OCI-LY7 (cell line): ENCODE measurements around the gene SIDT1. TPM values are rescaled to one million over a fixed set of nuclear protein-coding genes. Genes with fewer than 3 reads are reported as not detected.

ENCODE experiments used
- BruUV-seq: library from RNA; stranded (reverse); fragments of 400-500 nt; replicated peaks from 2 replicates; lab custom pipeline; 2021; lab: Mats Ljungman, UMichigan
- CTCF ChIA-PET: fragments of 300-600 bp; sonication (Branson Sonifier 250); formaldehyde crosslinking; loops from one replicate; lab custom pipeline; 2022; ENCODE audit warnings: antibody characterized with exemption; ENCODE audit not compliant: unreplicated experiment; lab: Charles Lee
- POLR2A ChIA-PET: fragments of 300-600 bp; sonication (Branson Sonifier 250); formaldehyde crosslinking; loops from one replicate; lab custom pipeline; 2022; ENCODE audit warnings: antibody characterized with exemption; lab: Charles Lee
- DNase-seq: peaks from one replicate; pipeline ENCODE4 v3.0.0-alpha.2; 2015; ENCODE audit warnings: low spot score
- H2AFZ ChIP-seq: fragments of 200-600 bp; sonication (generic), shearing (Covaris generic); 2 replicates; pipeline ENCODE4 v1.6.1; 2014; ENCODE audit warnings: mild to moderate bottlenecking, antibody characterized with exemption, low read length, moderate library complexity
- H3K27ac ChIP-seq: fragments of 200-600 bp; sonication (generic); 2 replicates; pipeline ENCODE4 v1.5.1; 2014; ENCODE audit warnings: mixed run types, low read depth, mild to moderate bottlenecking, moderate library complexity, low read length, inconsistent platforms; ENCODE audit not compliant: poor library complexity, severe bottlenecking
- H3K36me3 ChIP-seq: fragments of 200-600 bp; sonication (generic); 2 replicates; pipeline ENCODE4 v1.6.1; 2014; ENCODE audit warnings: mild to moderate bottlenecking, antibody characterized with exemption, low read length, moderate library complexity, mixed read lengths; ENCODE audit not compliant: insufficient read depth
- H3K4me1 ChIP-seq: fragments of 200-600 bp; sonication (generic); 2 replicates; pipeline ENCODE4 v1.5.1; 2014; ENCODE audit warnings: mild to moderate bottlenecking, low read length; ENCODE audit not compliant: insufficient read depth, poor library complexity, severe bottlenecking
- H3K4me2 ChIP-seq: fragments of 200-600 bp; sonication (generic); 2 replicates; pipeline ENCODE4 v1.6.1; 2014; ENCODE audit warnings: mild to moderate bottlenecking, low read length
- H3K4me3 ChIP-seq: fragments of 200-600 bp; sonication (generic); 2 replicates; pipeline ENCODE4 v1.5.1; 2014; ENCODE audit warnings: mild to moderate bottlenecking, low read depth, low read length; ENCODE audit not compliant: poor library complexity, severe bottlenecking
- H3K79me2 ChIP-seq: fragments of 200-600 bp; sonication (generic); 2 replicates; pipeline ENCODE4 v1.6.1; 2016; ENCODE audit warnings: low read depth, mild to moderate bottlenecking, low read length, moderate library complexity, mixed read lengths; ENCODE audit not compliant: insufficient read depth
- H3K9me2 ChIP-seq: fragments of 200-600 bp; sonication (generic); 2 replicates; pipeline ENCODE4 v1.6.1; 2016; ENCODE audit warnings: mild to moderate bottlenecking, low read length, mixed read lengths; ENCODE audit not compliant: insufficient read depth
- H3K9me3 ChIP-seq: fragments of 200-600 bp; sonication (generic); 2 replicates; pipeline ENCODE4 v1.6.1; 2014; ENCODE audit warnings: mild to moderate bottlenecking, mixed run types, low read length, mixed read lengths
- H4K20me1 ChIP-seq: fragments of 200-600 bp; sonication (generic); 2 replicates; pipeline ENCODE4 v1.6.1; 2014; ENCODE audit warnings: mild to moderate bottlenecking, antibody characterized with exemption, low read length, moderate library complexity, mixed read lengths; ENCODE audit not compliant: insufficient read depth
- EZH2phosphoT487 ChIP-seq: fragments of 200-600 bp; sonication (generic); IDR thresholded peaks from 2 replicates; pipeline ENCODE4 v1.6.1; 2018; ENCODE audit warnings: low read depth, borderline replicate concordance, mild to moderate bottlenecking, mixed run types, antibody characterized with exemption, low read length, moderate library complexity, mixed read lengths
- intact Hi-C: fragments of 100-400 bp; cut with micrococcal nuclease; formaldehyde crosslinking; loops from one replicate; pipeline ENCODE4 v1.10.0; 2022; ENCODE audit not compliant: unreplicated experiment
- total RNA-seq, 2 experiments: library from RNA; depleted of rRNA in 1 of 2; stranded (reverse); fragments of >200 nt in 1 of 2; shearing (Covaris generic) in 1 of 2; gene quantifications; 2 replicates each; pipeline ENCODE4 v1.2.3, GENCODE V29; 2014 to 2022
- TF ChIP-seq, protein P1 (sequence below): fragments of 200-600 bp; sonication (generic); conservative IDR thresholded peaks from 2 replicates; pipeline ENCODE4 v1.5.1; 2014; ENCODE audit warnings: mild to moderate bottlenecking, antibody characterized with exemption, low read length, moderate library complexity, mixed read lengths

Gene SIDT1
- total RNA-seq, 2 experiments from 2014 or later = 7.3 to 10.3 TPM

DNA sequence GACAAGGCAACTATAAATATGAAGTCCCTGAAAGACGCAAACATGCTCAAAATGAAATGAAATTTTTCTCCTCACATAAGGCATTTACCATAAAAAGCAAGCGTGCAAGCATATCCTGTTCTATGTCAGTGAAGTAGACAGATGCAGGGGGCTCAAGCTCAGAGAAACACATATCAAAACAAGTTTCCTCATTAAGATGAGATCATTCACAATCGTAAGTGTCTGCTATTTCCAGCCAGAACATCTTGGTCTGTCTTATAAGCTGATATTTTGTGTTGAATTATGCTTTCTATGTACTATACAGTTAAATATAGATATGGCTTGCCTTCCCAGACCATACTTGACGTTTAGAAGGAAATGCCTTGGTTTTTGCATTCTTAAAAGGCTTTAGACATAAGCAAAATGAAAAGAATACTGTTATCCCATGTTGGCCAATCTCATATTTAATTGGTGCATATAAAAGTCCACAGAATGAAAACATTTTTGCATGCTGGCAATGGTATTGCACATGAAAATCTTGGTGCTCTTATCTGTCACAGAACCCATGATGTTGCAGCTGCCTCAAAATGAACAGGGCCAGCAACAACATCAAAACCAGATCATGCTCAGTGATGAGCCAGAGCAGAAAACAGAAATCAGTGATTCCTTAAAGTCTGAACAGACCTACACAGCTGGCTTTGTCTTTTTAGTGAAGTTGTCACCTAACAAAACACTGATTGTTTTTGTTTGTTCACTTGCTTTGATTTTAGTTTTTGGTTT lies 65.4 kb downstream of the SIDT1 start:
- Histone ChIP-seq H4K20me1 (no peaks in the 10 kb centered on the region), H3K4me3 (no peak overlapping the region), H3K9me2 (no peaks in the 10 kb centered on the region), H2AFZ (no peak overlapping the region), H3K4me2 (no peak overlapping the region), H3K79me2 (no peaks in the 10 kb centered on the region), H3K36me3 (no peaks in the 10 kb centered on the region), H3K27ac (no peak overlapping the region), H3K4me1 (no peaks in the 10 kb centered on the region), H3K9me3 (no peaks in the 10 kb centered on the region)
- TF ChIP-seq, protein P1, sequence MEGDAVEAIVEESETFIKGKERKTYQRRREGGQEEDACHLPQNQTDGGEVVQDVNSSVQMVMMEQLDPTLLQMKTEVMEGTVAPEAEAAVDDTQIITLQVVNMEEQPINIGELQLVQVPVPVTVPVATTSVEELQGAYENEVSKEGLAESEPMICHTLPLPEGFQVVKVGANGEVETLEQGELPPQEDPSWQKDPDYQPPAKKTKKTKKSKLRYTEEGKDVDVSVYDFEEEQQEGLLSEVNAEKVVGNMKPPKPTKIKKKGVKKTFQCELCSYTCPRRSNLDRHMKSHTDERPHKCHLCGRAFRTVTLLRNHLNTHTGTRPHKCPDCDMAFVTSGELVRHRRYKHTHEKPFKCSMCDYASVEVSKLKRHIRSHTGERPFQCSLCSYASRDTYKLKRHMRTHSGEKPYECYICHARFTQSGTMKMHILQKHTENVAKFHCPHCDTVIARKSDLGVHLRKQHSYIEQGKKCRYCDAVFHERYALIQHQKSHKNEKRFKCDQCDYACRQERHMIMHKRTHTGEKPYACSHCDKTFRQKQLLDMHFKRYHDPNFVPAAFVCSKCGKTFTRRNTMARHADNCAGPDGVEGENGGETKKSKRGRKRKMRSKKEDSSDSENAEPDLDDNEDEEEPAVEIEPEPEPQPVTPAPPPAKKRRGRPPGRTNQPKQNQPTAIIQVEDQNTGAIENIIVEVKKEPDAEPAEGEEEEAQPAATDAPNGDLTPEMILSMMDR = no peak
- ChIA-PET POLR2A (interaction anchor here (0.7 to 1.0 kb wide), 3 partner anchors 10 to 333 kb away, joined by 3 read pairs; no protein-coding TSS in a partner anchor), CTCF (no interaction called here)
- no TSS peak for BruUV-seq
- intact Hi-C loops = no loop called here
- no peak for DNase-seq

DNA sequence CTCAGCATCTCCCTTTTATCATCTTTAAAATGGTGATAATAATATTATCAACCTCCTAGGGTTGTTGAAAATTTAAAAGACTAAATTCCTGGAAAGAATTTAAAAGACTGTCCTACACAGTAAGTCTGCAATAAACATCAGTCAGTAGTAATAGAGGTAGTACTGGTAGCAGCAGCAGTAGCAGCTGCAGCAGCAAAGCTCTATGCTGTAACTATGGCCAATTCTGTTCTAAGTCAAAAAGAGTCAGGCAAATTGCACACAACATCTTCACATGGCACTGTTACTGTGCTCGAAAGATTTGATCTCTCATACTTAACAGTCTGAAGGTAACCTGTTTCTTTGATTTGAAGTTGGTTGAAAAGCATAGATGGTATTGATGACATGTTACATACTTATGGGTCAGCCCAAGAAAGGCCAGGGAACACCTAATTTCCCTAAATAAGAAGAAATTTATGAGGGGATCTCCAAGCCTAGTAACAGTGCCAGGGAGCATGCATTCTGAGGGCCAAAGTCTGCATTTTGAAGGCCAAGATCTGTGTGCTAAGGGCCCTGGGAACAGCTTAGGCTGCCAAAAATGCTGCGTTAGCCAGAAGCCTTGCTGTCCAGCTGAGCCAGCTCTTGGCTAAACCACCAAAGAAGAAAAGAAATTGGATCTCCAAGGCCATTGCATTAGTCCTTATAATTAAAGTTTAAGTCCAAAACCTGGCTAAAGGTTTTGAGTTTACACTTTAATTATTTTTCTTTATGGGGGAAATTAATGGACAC lies 68.2 kb downstream of the SIDT1 start:
- H3K9me3 ChIP-seq = no peaks in the 10 kb centered on the region
- POLR2A ChIA-PET = interaction anchor here (0.5 to 1.4 kb wide), 4 partner anchors 11 to 189 kb away, joined by 3 to 5 read pairs (median 4); partner anchors contain the start of gene USF3
- DNase-seq = no peak
- CTCF ChIA-PET = no interaction called here
- H3K4me2 ChIP-seq = no peak overlapping the region
- H3K9me2 ChIP-seq = no peaks in the 10 kb centered on the region
- H2AFZ ChIP-seq = no peak overlapping the region
- intact Hi-C loops = no loop called here
- TF ChIP-seq, protein P1 = no peak
- TF ChIP-seq EZH2phosphoT487 = no peak
- H3K36me3 ChIP-seq = no peaks in the 10 kb centered on the region
- H3K79me2 ChIP-seq = no peaks in the 10 kb centered on the region
- no peak overlapping the region for H3K27ac ChIP-seq
- no TSS peak for BruUV-seq
- no peak overlapping the region for H3K4me3 ChIP-seq
- H3K4me1 ChIP-seq = no peaks in the 10 kb centered on the region
- no peaks in the 10 kb centered on the region for H4K20me1 ChIP-seq
